ENCODE data around the gene RFX4.

RFX4 gene

GRCh38 chr12:106582249-106582591, 584 bp upstream of the RFX4 start:
- Histone ChIP-seq H3K4me3 (ENCODE audit: low read length in 2 of 2) (peak overlapping the region; percentile 15 to 40), H3K9ac (ENCODE audit: low read length in 2 of 2) (no peak overlapping the region), H3K4me1 (ENCODE audit: control insufficient read depth, insufficient read depth, low read length) (peaks cover 32% of the 10 kb centered on the region), H3K27ac (ENCODE audit: low read length) (no peak overlapping the region), H3K36me3 (ENCODE audit: control insufficient read depth in 2 of 2, insufficient read depth in 2 of 2, low read length in 2 of 2) (no peaks in the 10 kb centered on the region), H3K27me3 (ENCODE audit: control insufficient read depth in 1 of 2, insufficient read depth in 2 of 2, low read length in 2 of 2) (peaks cover 72 to 88% of the 10 kb centered on the region in 2 donors), H3K9me3 (ENCODE audit: control insufficient read depth in 2 of 2, low read length in 2 of 2) (no peaks in the 10 kb centered on the region)

- H3K27ac ChIP-seq (ENCODE audit: low read length), result no peak overlapping the region
- no peaks in the 10 kb centered on the region for H3K9me3 ChIP-seq (ENCODE audit: control insufficient read depth in 2 of 2, low read length in 2 of 2)
- H3K4me3 ChIP-seq (ENCODE audit: low read length in 2 of 2), result peak overlapping the region; percentile 67 to 72
- peaks cover 71 to 90% of the 10 kb centered on the region in 2 donors for H3K27me3 ChIP-seq (ENCODE audit: control insufficient read depth in 1 of 2, insufficient read depth in 2 of 2, low read length in 2 of 2)
- no peak overlapping the region for H3K9ac ChIP-seq (ENCODE audit: low read length in 2 of 2)
- peaks cover 32% of the 10 kb centered on the region for H3K4me1 ChIP-seq (ENCODE audit: control insufficient read depth, insufficient read depth, low read length)
- no peaks in the 10 kb centered on the region for H3K36me3 ChIP-seq (ENCODE audit: control insufficient read depth in 2 of 2, insufficient read depth in 2 of 2, low read length in 2 of 2)
Measured at GRCh38 chr12:106583242-106584103, 669 bp downstream of the RFX4 start.

- H3K27ac ChIP-seq (ENCODE audit: low read length), result no peak overlapping the region
Measured at GRCh38 chr12:106584104-106585064, 1.6 kb downstream of the RFX4 start.

GRCh38 chr12:106585105-106585520, 2.3 kb downstream of the RFX4 start:
- Histone ChIP-seq H3K4me1 (ENCODE audit: control insufficient read depth, insufficient read depth, low read length) (peaks cover 32% of the 10 kb centered on the region), H3K9me3 (ENCODE audit: control insufficient read depth in 2 of 2, low read length in 2 of 2) (no peaks in the 10 kb centered on the region), H3K27me3 (ENCODE audit: control insufficient read depth in 1 of 2, insufficient read depth in 2 of 2, low read length in 2 of 2) (peaks cover 66 to 87% of the 10 kb centered on the region in 2 donors), H3K9ac (ENCODE audit: low read length in 2 of 2) (no peak overlapping the region), H3K4me3 (ENCODE audit: low read length in 2 of 2) (no peak overlapping the region), H3K36me3 (ENCODE audit: control insufficient read depth in 2 of 2, insufficient read depth in 2 of 2, low read length in 2 of 2) (no peaks in the 10 kb centered on the region), H3K27ac (ENCODE audit: low read length) (no peak overlapping the region)

More at GRCh38 chr12:106584104-106585064, 1.6 kb downstream of the RFX4 start:
- H3K4me1 ChIP-seq (ENCODE audit: control insufficient read depth, insufficient read depth, low read length), result peaks cover 32% of the 10 kb centered on the region
- no peak overlapping the region for H3K9ac ChIP-seq (ENCODE audit: low read length in 2 of 2)
- H3K9me3 ChIP-seq (ENCODE audit: control insufficient read depth in 2 of 2, low read length in 2 of 2), result no peaks in the 10 kb centered on the region
- peaks cover 72 to 91% of the 10 kb centered on the region in 2 donors for H3K27me3 ChIP-seq (ENCODE audit: control insufficient read depth in 1 of 2, insufficient read depth in 2 of 2, low read length in 2 of 2)
- no peaks in the 10 kb centered on the region for H3K36me3 ChIP-seq (ENCODE audit: control insufficient read depth in 2 of 2, insufficient read depth in 2 of 2, low read length in 2 of 2)
- H3K4me3 ChIP-seq (ENCODE audit: low read length in 2 of 2), result peak overlapping the region in 1 of 2 donors; percentile 67

GRCh38 chr12:106585521-106586277, 2.9 kb downstream of the RFX4 start:
- Histone ChIP-seq H3K4me1 (ENCODE audit: control insufficient read depth, insufficient read depth, low read length) (peaks cover 28% of the 10 kb centered on the region), H3K27me3 (ENCODE audit: control insufficient read depth in 1 of 2, insufficient read depth in 2 of 2, low read length in 2 of 2) (peaks cover 64 to 84% of the 10 kb centered on the region in 2 donors), H3K9ac (ENCODE audit: low read length in 2 of 2) (no peak overlapping the region), H3K36me3 (ENCODE audit: control insufficient read depth in 2 of 2, insufficient read depth in 2 of 2, low read length in 2 of 2) (no peaks in the 10 kb centered on the region), H3K9me3 (ENCODE audit: control insufficient read depth in 2 of 2, low read length in 2 of 2) (no peaks in the 10 kb centered on the region), H3K27ac (ENCODE audit: low read length) (no peak overlapping the region), H3K4me3 (ENCODE audit: low read length in 2 of 2) (no peak overlapping the region)

GRCh38 chr12:106586278-106586802, 3.5 kb downstream of the RFX4 start:
- peak overlapping the region in 1 of 2 donors; percentile 8 for H3K4me3 ChIP-seq (ENCODE audit: low read length in 2 of 2)
- no peaks in the 10 kb centered on the region for H3K36me3 ChIP-seq (ENCODE audit: control insufficient read depth in 2 of 2, insufficient read depth in 2 of 2, low read length in 2 of 2)
- no peak overlapping the region for H3K9ac ChIP-seq (ENCODE audit: low read length in 2 of 2)
- H3K27ac ChIP-seq (ENCODE audit: low read length), result no peak overlapping the region
- peaks cover 59 to 78% of the 10 kb centered on the region in 2 donors for H3K27me3 ChIP-seq (ENCODE audit: control insufficient read depth in 1 of 2, insufficient read depth in 2 of 2, low read length in 2 of 2)
- H3K9me3 ChIP-seq (ENCODE audit: control insufficient read depth in 2 of 2, low read length in 2 of 2), result no peaks in the 10 kb centered on the region
- peaks cover 22% of the 10 kb centered on the region for H3K4me1 ChIP-seq (ENCODE audit: control insufficient read depth, insufficient read depth, low read length)

GRCh38 chr12:106586803-106587684, 4.2 kb downstream of the RFX4 start:
- H3K9ac ChIP-seq (ENCODE audit: low read length in 2 of 2), result no peak overlapping the region
- peaks cover 57 to 75% of the 10 kb centered on the region in 2 donors for H3K27me3 ChIP-seq (ENCODE audit: control insufficient read depth in 1 of 2, insufficient read depth in 2 of 2, low read length in 2 of 2)
- no peaks in the 10 kb centered on the region for H3K9me3 ChIP-seq (ENCODE audit: control insufficient read depth in 2 of 2, low read length in 2 of 2)
- H3K27ac ChIP-seq (ENCODE audit: low read length), result no peak overlapping the region
- no peaks in the 10 kb centered on the region for H3K36me3 ChIP-seq (ENCODE audit: control insufficient read depth in 2 of 2, insufficient read depth in 2 of 2, low read length in 2 of 2)
- peaks cover 21% of the 10 kb centered on the region for H3K4me1 ChIP-seq (ENCODE audit: control insufficient read depth, insufficient read depth, low read length)
- peak overlapping the region in 1 of 2 donors; percentile 35 for H3K4me3 ChIP-seq (ENCODE audit: low read length in 2 of 2)

- H3K4me3 ChIP-seq (ENCODE audit: low read length in 2 of 2), result no peak overlapping the region
- H3K9me3 ChIP-seq (ENCODE audit: control insufficient read depth in 2 of 2, low read length in 2 of 2), result no peaks in the 10 kb centered on the region
- peaks cover 43 to 65% of the 10 kb centered on the region in 2 donors for H3K27me3 ChIP-seq (ENCODE audit: control insufficient read depth in 1 of 2, insufficient read depth in 2 of 2, low read length in 2 of 2)
- H3K36me3 ChIP-seq (ENCODE audit: control insufficient read depth in 2 of 2, insufficient read depth in 2 of 2, low read length in 2 of 2), result no peaks in the 10 kb centered on the region
- no peak overlapping the region for H3K9ac ChIP-seq (ENCODE audit: low read length in 2 of 2)
- no peak overlapping the region for H3K27ac ChIP-seq (ENCODE audit: low read length)
- H3K4me1 ChIP-seq (ENCODE audit: control insufficient read depth, insufficient read depth, low read length), result peaks cover 18% of the 10 kb centered on the region
Measured at GRCh38 chr12:106588771-106589170, 6.0 kb downstream of the RFX4 start.

GRCh38 chr12:106590601-106591000, 7.8 kb downstream of the RFX4 start:
- peaks cover 31 to 49% of the 10 kb centered on the region in 2 donors for H3K27me3 ChIP-seq (ENCODE audit: control insufficient read depth in 1 of 2, insufficient read depth in 2 of 2, low read length in 2 of 2)
- H3K9ac ChIP-seq (ENCODE audit: low read length in 2 of 2), result no peak overlapping the region
- peaks cover 14% of the 10 kb centered on the region for H3K4me1 ChIP-seq (ENCODE audit: control insufficient read depth, insufficient read depth, low read length)
- no peak overlapping the region for H3K27ac ChIP-seq (ENCODE audit: low read length)
- no peaks in the 10 kb centered on the region for H3K9me3 ChIP-seq (ENCODE audit: control insufficient read depth in 2 of 2, low read length in 2 of 2)
- no peak overlapping the region for H3K4me3 ChIP-seq (ENCODE audit: low read length in 2 of 2)
- H3K36me3 ChIP-seq (ENCODE audit: control insufficient read depth in 2 of 2, insufficient read depth in 2 of 2, low read length in 2 of 2), result no peaks in the 10 kb centered on the region
